Glutamatergic neuron (in vitro differentiated cells): ENCODE data around the gene BAG5. TPM values are rescaled to one million over a fixed set of nuclear protein-coding genes. Genes with fewer than 3 reads are reported as not detected.

Source experiments
- DNase-seq: peaks from one replicate; pipeline ENCODE4 v3.0.0; 2022
- H3K27ac Mint-ChIP-seq: one replicate; pipeline ENCODE4 v1.8.0; 2020; ENCODE audit warnings: mild to moderate bottlenecking, mixed read lengths, inconsistent platforms; ENCODE audit not compliant: unreplicated experiment
- H3K27me3 Mint-ChIP-seq: one replicate; pipeline ENCODE4 v1.8.0; 2020; ENCODE audit warnings: mild to moderate bottlenecking, moderate library complexity, mixed read lengths, inconsistent platforms; ENCODE audit not compliant: unreplicated experiment
- H3K36me3 Mint-ChIP-seq: one replicate; pipeline ENCODE4 v1.8.0; 2020; ENCODE audit warnings: mild to moderate bottlenecking, mixed read lengths, inconsistent platforms; ENCODE audit not compliant: unreplicated experiment
- H3K4me1 Mint-ChIP-seq: one replicate; pipeline ENCODE4 v1.8.0; 2020; ENCODE audit warnings: mild to moderate bottlenecking, low read depth, mixed read lengths, inconsistent platforms; ENCODE audit not compliant: unreplicated experiment
- H3K4me3 Mint-ChIP-seq: one replicate; pipeline ENCODE4 v1.8.0; 2020; ENCODE audit warnings: mild to moderate bottlenecking, mixed read lengths, inconsistent platforms; ENCODE audit not compliant: unreplicated experiment
- H3K9me3 Mint-ChIP-seq: one replicate; pipeline ENCODE4 v1.8.0; 2020; ENCODE audit warnings: mild to moderate bottlenecking, moderate library complexity, mixed read lengths, inconsistent platforms; ENCODE audit not compliant: unreplicated experiment
- CTCF ChIP-seq: fragments of 200-600 bp; sonication (generic); IDR thresholded peaks from one replicate; pipeline ENCODE4 v1.5.0; 2021; ENCODE audit not compliant: partially characterized antibody, unreplicated experiment
- total RNA-seq: library from RNA; stranded (reverse); fragmentation: NEBNext Ultra II Directional; extraction: Animal tissue kit (Norgen Biotek cat#: 25700); gene quantifications from one replicate; pipeline ENCODE4 v1.2.1, GENCODE V29; 2021; ENCODE audit not compliant: unreplicated experiment

The BAG5 gene
- total RNA-seq, 1 donor from 2014 or later: 34.4 TPM

GRCh38 chr14:103524002-103524935, 38.2 kb downstream of the BAG5 start:
- Mint-ChIP-seq H3K36me3 (no peaks in the 10 kb centered on the region), H3K4me1 (peaks cover 30% of the 10 kb centered on the region), H3K27ac (peak overlapping the region; percentile 84), H3K27me3 (peaks cover 25% of the 10 kb centered on the region), H3K9me3 (peaks cover 14% of the 10 kb centered on the region), H3K4me3 (peak overlapping the region; percentile 82)
- DNase-seq: no peak
- no peak for TF ChIP-seq CTCF

GRCh38 chr14:103523575-103523954, 38.9 kb downstream of the BAG5 start:
- peaks cover 16% of the 10 kb centered on the region for H3K9me3 Mint-ChIP-seq
- no peaks in the 10 kb centered on the region for H3K36me3 Mint-ChIP-seq
- peaks cover 30% of the 10 kb centered on the region for H3K4me1 Mint-ChIP-seq
- peak overlapping the region; percentile 84 for H3K27ac Mint-ChIP-seq
- H3K4me3 Mint-ChIP-seq: peak overlapping the region; percentile 82
- peaks cover 25% of the 10 kb centered on the region for H3K27me3 Mint-ChIP-seq
- TF ChIP-seq CTCF: no peak
- DNase-seq: no peak

GRCh38 chr14:103522649-103523574, 39.5 kb downstream of the BAG5 start, which contains the start of gene CKB:
TSS of gene CKB (minus strand) at chr14:103522830. CDS start at chr14:103522493, 337 bp downstream.
- H3K9me3 Mint-ChIP-seq: peaks cover 18% of the 10 kb centered on the region
- no peaks in the 10 kb centered on the region for H3K36me3 Mint-ChIP-seq
- H3K4me1 Mint-ChIP-seq: peaks cover 27% of the 10 kb centered on the region
- TF ChIP-seq CTCF: no peak
- DNase-seq: peak; percentile 90
- peak within 1 kb of the TSS; percentile 82 for H3K4me3 Mint-ChIP-seq
- H3K27me3 Mint-ChIP-seq: peaks cover 25% of the 10 kb centered on the region
- H3K27ac Mint-ChIP-seq: peak within 1 kb of the TSS; percentile 84

- peak overlapping the region; percentile 78 for H3K4me3 Mint-ChIP-seq
- H3K9me3 Mint-ChIP-seq: peaks cover 21% of the 10 kb centered on the region
- H3K36me3 Mint-ChIP-seq: no peaks in the 10 kb centered on the region
- H3K4me1 Mint-ChIP-seq: peaks cover 21% of the 10 kb centered on the region
- H3K27me3 Mint-ChIP-seq: peaks cover 23% of the 10 kb centered on the region
- peak overlapping the region; percentile 82 for H3K27ac Mint-ChIP-seq
- no peak for TF ChIP-seq CTCF
- peak; percentile 80 for DNase-seq
Observed at GRCh38 chr14:103521951-103522563, 40.4 kb downstream of the BAG5 start.
